GM12875 (cell line): Measurements from ENCODE around the gene NXPH1.

ENCODE experiments used
- H3K4me3 ChIP-seq: one replicate; pipeline ENCODE4 v1.5.1; 2011; ENCODE audit warnings: low read depth, low read length, control low read depth
- TF ChIP-seq, protein P1 (sequence below): IDR thresholded peaks from 2 replicates; pipeline ENCODE4 v1.5.1; 2011; ENCODE audit warnings: low read depth, mild to moderate bottlenecking, control low read depth, inconsistent platforms, low read length, moderate library complexity, borderline replicate concordance; ENCODE audit not compliant: insufficient read depth

NXPH1 gene

DNA sequence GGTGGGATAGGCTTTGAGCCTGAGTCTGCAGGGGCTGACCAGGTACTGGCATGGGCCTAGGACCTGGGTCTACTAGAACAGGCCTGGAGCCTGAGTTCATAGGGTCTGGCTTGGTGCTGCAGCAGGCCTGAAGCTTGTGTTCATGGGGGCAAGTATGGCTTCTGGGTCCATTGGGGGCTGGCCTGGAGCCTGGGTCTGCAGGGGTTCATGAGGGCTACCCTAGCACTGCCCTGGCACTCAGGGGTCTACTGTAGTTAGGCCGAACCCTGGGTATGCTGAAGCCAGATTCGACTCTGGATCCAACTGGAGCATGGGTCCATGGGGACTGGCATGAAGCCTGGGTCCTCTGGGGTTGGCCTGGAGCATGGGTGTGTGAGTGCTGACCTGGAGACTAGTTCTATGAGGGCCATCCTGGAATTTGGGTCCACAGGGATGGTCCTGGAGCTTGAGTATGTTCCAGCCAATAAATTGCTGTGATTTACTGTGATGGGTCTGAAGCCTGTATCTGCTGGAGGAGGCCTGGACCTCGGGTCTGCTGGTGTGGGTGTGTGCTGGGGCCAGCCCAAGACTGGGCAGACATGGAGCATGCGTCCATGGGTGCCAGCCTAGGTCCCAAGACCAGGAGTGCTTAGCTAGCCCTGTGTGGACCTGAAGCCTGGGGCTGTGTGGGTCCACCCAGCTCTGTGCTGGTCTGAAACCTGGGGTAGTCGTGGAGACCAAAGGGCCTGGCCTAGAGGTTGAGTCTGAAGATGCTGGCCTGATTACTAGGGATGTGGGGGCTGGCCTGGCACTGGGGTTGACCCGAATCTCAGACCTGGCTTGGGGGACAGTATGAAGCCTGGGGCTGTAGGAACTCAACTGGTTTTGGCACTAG lies 235.5 kb downstream of the NXPH1 start:
- no peak overlapping the region for H3K4me3 ChIP-seq
- TF ChIP-seq, protein P1, sequence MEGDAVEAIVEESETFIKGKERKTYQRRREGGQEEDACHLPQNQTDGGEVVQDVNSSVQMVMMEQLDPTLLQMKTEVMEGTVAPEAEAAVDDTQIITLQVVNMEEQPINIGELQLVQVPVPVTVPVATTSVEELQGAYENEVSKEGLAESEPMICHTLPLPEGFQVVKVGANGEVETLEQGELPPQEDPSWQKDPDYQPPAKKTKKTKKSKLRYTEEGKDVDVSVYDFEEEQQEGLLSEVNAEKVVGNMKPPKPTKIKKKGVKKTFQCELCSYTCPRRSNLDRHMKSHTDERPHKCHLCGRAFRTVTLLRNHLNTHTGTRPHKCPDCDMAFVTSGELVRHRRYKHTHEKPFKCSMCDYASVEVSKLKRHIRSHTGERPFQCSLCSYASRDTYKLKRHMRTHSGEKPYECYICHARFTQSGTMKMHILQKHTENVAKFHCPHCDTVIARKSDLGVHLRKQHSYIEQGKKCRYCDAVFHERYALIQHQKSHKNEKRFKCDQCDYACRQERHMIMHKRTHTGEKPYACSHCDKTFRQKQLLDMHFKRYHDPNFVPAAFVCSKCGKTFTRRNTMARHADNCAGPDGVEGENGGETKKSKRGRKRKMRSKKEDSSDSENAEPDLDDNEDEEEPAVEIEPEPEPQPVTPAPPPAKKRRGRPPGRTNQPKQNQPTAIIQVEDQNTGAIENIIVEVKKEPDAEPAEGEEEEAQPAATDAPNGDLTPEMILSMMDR: no peak

DNA sequence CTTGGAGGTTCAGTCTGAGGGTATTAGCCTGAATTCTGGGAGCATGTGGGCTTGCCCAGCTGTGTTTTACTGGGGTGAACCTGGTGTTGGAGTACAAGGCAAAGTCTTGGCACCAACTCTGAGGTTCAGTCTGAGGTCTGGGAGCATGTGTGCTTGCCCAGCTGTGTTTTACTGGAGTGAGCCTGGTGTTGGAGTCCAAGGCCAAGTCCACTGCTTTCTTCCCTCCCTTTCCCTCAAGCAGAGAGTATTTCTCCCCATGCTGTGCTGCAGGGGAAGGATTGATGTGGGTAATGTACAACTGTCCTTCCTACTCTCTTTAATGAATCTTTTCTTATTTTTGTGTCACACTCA lies 236.1 kb downstream of the NXPH1 start:
- TF ChIP-seq, protein P1: no peak
- H3K4me3 ChIP-seq: no peak overlapping the region

DNA sequence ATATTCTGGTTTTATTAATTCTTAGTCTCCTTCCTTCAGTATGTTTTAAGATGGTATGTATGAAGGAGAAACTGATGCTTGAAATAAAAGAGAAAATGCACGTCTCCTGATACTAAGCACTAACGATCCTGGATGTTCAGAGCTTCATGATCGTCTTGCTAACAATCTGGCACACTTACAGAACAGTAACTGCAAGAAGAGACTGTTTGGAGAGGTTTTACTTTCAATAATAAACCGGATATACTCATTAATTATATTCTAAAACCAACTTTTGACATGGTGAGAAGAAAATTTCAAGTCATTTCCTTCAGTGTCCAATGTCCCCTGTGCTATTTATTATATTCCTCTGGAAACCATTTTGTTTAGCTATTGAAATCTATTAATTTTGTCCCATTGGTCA lies 251.0 kb downstream of the NXPH1 start:
- H3K4me3 ChIP-seq: no peak overlapping the region
- TF ChIP-seq, protein P1: no peak

DNA sequence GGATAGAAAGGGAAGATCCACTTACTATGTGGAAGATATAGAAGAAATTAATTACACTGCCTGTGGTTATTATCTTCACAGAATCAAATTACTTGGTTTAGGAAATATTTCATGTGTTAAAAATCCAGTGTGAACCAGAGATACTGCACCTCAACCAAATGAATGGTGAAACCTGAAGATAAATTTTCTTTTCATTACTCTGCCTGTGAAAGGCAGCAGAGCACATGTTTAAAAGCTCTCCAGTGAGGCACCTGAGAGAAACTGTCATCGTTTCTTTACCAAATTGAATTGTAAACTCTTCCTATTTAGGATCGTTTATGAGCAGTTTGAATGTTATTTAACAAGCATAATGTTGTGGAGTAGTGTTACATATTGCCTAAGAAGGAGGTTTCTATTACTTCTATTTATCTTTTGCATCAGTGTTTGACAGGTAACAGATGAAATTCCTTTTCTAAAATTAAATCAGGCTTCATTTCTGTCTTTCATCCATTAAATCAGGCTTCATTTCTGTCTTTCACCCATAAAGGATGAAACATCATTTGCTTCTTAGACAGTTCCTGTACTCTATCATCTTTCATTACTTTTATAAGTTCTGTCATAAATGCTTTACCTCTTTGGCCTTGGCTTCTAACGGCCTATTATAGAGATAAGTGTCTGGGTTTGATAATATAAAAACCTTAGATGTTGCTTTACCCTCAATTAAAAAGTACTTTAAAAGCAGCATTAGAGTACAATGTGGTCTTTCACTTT lies 266.6 kb downstream of the NXPH1 start:
- no peak overlapping the region for H3K4me3 ChIP-seq
- TF ChIP-seq, protein P1: no peak

DNA sequence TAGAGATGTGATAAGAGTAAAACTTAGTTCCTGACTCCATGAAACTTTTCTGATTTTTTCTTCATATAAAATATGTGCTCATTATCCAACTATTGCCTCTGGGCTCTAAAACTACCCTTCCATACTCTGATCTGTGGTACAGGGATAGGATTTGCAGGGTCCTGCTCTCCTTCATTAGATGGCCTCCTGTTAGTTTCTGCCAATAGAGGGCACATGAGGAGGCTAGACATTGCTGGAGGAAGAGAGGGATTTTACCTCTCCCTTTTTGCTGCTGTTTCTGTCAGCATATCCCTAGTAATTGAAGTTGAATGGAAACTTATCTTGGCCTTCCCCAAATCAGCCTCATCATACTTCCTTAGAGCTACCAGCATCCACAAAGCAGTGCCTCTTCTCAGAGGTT lies 269.4 kb downstream of the NXPH1 start:
- TF ChIP-seq, protein P1: 0 out of 2 replicates have a peak, but pooled peaks have one; percentile 2

DNA sequence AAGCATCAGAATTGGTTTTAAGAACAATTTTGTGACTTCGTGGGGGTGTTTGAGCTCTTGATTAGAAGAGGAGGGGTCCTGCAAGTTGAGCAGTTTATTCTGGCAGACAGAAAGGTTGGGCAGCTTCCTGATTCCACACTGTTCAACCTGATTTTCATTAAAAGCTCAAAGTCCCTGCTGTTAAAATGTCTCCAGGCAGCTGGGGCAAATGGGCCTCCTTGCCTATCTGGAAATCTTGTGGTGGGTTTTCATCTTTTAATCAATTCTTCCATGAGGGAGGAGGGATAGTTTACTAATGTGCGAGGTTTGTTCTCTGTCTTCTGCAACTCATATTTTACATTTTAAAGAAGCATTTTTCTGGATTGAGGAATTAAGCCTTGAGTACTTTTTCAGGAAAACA lies 276.7 kb downstream of the NXPH1 start:
- TF ChIP-seq, protein P1: no peak
- H3K4me3 ChIP-seq: no peak overlapping the region

More for the DNA sequence above, 269.4 kb downstream of the NXPH1 start:
- no peak overlapping the region for H3K4me3 ChIP-seq
